ENCODE data around the gene DNM1. TPM values are rescaled to one million over a fixed set of nuclear protein-coding genes. Genes with fewer than 3 reads are reported as not detected.

The DNM1 gene
- total and polyA plus RNA-seq, 2 donors (not counting 3 experiments of a cell fraction or from before 2014, with no cell fraction given): 0.59 to 2.9 TPM

DNA sequence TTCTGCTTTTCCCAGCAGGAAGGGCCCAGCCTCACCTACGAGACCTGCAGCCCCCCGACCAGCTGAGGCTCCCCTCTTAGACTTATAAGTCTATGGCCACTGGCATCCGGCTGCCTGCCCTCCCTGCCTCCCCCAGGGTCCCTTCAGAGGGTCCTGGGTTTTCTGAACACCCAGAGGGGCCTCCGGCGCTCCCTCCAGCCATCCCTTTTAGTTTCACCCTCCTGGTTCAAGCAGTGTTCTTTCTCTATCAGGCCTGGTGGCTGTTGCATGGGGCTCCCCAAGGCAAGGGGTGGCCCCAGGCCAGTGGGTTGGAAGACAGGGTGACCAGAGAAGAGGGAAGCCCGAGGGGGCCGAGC is 50.8 kb downstream of the DNM1 start:
- dilution Hi-C loops (cut with MboI; ENCODE audit: extremely low pct_ligation_motif_present, low sequenced_read_pairs): no loop called here
- H3K27ac ChIP-seq (ENCODE audit: insufficient read depth, low read depth, low read length): no peak overlapping the region
- peaks cover 15% of the 10 kb centered on the region for H3K4me1 ChIP-seq (ENCODE audit: control insufficient read depth, extremely low read depth, insufficient read depth, low read length)
- peaks cover 6 to 18% of the 10 kb centered on the region in 2 experiments for H3K36me3 ChIP-seq (ENCODE audit: control insufficient read depth in 2 of 2, extremely low read depth in 1 of 2, insufficient read depth in 2 of 2, low read length in 2 of 2)
- FAIRE-seq: no peak
- no peaks in the 10 kb centered on the region for H4K20me1 ChIP-seq (replicated peaks; ENCODE audit: control insufficient read depth, extremely low read depth, insufficient read depth, low read length)
- no TSS peak for BruUV-seq (replicated peaks)
- DNase-seq (ENCODE audit: low read depth, low spot score): no peak
- TF ChIP-seq GATA2 (IDR thresholded peaks at IDR 0.05; ENCODE audit: insufficient read depth, insufficient read length, low read depth, low read length): no peak
- TF ChIP-seq, protein P1, sequence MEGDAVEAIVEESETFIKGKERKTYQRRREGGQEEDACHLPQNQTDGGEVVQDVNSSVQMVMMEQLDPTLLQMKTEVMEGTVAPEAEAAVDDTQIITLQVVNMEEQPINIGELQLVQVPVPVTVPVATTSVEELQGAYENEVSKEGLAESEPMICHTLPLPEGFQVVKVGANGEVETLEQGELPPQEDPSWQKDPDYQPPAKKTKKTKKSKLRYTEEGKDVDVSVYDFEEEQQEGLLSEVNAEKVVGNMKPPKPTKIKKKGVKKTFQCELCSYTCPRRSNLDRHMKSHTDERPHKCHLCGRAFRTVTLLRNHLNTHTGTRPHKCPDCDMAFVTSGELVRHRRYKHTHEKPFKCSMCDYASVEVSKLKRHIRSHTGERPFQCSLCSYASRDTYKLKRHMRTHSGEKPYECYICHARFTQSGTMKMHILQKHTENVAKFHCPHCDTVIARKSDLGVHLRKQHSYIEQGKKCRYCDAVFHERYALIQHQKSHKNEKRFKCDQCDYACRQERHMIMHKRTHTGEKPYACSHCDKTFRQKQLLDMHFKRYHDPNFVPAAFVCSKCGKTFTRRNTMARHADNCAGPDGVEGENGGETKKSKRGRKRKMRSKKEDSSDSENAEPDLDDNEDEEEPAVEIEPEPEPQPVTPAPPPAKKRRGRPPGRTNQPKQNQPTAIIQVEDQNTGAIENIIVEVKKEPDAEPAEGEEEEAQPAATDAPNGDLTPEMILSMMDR (IDR thresholded peaks at IDR 0.05; ENCODE audit: extremely low read depth in 1 of 2, insufficient read depth in 1 of 2, low read depth in 1 of 2, low read length in 2 of 2): no peak
- TF ChIP-seq POLR2AphosphoS5 (IDR thresholded peaks at IDR 0.05; ENCODE audit: insufficient read depth, low read depth, low read length): no peak
- TF ChIP-seq MYC (IDR thresholded peaks at IDR 0.05; ENCODE audit: low read depth, low read length): no peak
- no peak for TF ChIP-seq POLR2A (IDR thresholded peaks at IDR 0.05; ENCODE audit: low read depth, low read length)
- no peak for TF ChIP-seq JUN (IDR thresholded peaks at IDR 0.05; ENCODE audit: borderline replicate concordance, insufficient read depth, insufficient read length, low read depth)
- TF ChIP-seq, protein P2, sequence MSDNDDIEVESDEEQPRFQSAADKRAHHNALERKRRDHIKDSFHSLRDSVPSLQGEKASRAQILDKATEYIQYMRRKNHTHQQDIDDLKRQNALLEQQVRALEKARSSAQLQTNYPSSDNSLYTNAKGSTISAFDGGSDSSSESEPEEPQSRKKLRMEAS (IDR thresholded peaks at IDR 0.05; ENCODE audit: insufficient read depth, insufficient read length): no peak
- no peak for TF ChIP-seq EZH2 (IDR thresholded peaks at IDR 0.05; ENCODE audit: borderline replicate concordance, low read depth, low read length, severe bottlenecking)
- TF ChIP-seq FOS (IDR thresholded peaks at IDR 0.05; ENCODE audit: borderline replicate concordance, insufficient read depth, low read length): no peak
- no peak overlapping the region for H2AFZ ChIP-seq (ENCODE audit: low read depth, low read length)
- no peaks in the 10 kb centered on the region for H3K79me2 ChIP-seq (ENCODE audit: control insufficient read depth, insufficient read depth, low read length)
- CTCF ChIA-PET: interaction anchor here (0.8 to 1.6 kb wide), 2 partner anchors 50 to 53 kb away, joined by 5 to 6 read pairs; no protein-coding TSS in a partner anchor
- no peak overlapping the region for H3K4me3 ChIP-seq (replicated peaks in 1 of 3; ENCODE audit: insufficient read depth in 1 of 3, low read depth in 1 of 3, low read length in 3 of 3)
- H3K9ac ChIP-seq (replicated peaks; ENCODE audit: extremely low read depth, insufficient read depth, low read length): no peak overlapping the region
- H3K9me3 ChIP-seq (replicated peaks; ENCODE audit: control insufficient read depth, insufficient read depth, low read length): no peaks in the 10 kb centered on the region
- no peaks in the 10 kb centered on the region for H3K27me3 ChIP-seq (ENCODE audit: control insufficient read depth in 2 of 2, insufficient read depth in 2 of 2, low read length in 2 of 2)
- H3K9me1 ChIP-seq (replicated peaks; ENCODE audit: control insufficient read depth, extremely low read depth, insufficient read depth, low read length): no peaks in the 10 kb centered on the region
- POLR2A ChIA-PET: no interaction called here
- intact Hi-C loops (cut with micrococcal nuclease): no loop called here
- H3K4me2 ChIP-seq (ENCODE audit: insufficient read depth, low read length): no peak overlapping the region
